MCF 10A (cell line): ENCODE measurements around the gene STK11. TPM values are rescaled to one million over a fixed set of nuclear protein-coding genes. Genes with fewer than 3 reads are reported as not detected.

Experiments
- BruUV-seq: library from RNA; stranded (reverse); fragments of 400-500 nt; replicated peaks from 2 replicates; lab custom pipeline; 2021; lab: Mats Ljungman, UMichigan
- CTCF ChIA-PET: fragments of 300-600 bp; sonication (Branson Sonifier 250); formaldehyde crosslinking; extraction: SDS; loops from one replicate; lab custom pipeline; 2021; ENCODE audit warnings: antibody characterized with exemption, inconsistent platforms; lab: Yijun Ruan, JAX
- POLR2A ChIA-PET: fragments of 300-600, 350-650 bp; sonication (Branson Sonifier 250); formaldehyde crosslinking; extraction: SDS; loops from one replicate; lab custom pipeline; 2020; ENCODE audit warnings: antibody characterized with exemption, inconsistent platforms; lab: Yijun Ruan, JAX
- DNase-seq: peaks from one replicate; pipeline ENCODE4 v3.0.0-alpha.2; 2018; ENCODE audit not compliant: unreplicated experiment
- H3K27ac Mint-ChIP-seq: one replicate; pipeline ENCODE4 v1.8.0; 2022; ENCODE audit warnings: mild to moderate bottlenecking, low read depth, mixed read lengths; ENCODE audit not compliant: unreplicated experiment
- H3K27me3 Mint-ChIP-seq: one replicate; pipeline ENCODE4 v1.8.0; 2022; ENCODE audit warnings: mixed read lengths; ENCODE audit not compliant: insufficient read depth, unreplicated experiment
- H3K36me3 Mint-ChIP-seq: one replicate; pipeline ENCODE4 v1.8.0; 2022; ENCODE audit warnings: mild to moderate bottlenecking, moderate library complexity, mixed read lengths; ENCODE audit not compliant: insufficient read depth, unreplicated experiment
- H3K4me1 Mint-ChIP-seq: one replicate; pipeline ENCODE4 v1.8.0; 2022; ENCODE audit warnings: mixed read lengths; ENCODE audit not compliant: insufficient read depth, unreplicated experiment
- H3K4me3 Mint-ChIP-seq: one replicate; pipeline ENCODE4 v1.8.0; 2022; ENCODE audit warnings: mild to moderate bottlenecking, moderate library complexity, mixed read lengths; ENCODE audit not compliant: unreplicated experiment
- H3K9me3 Mint-ChIP-seq: one replicate; pipeline ENCODE4 v1.8.0; 2022; ENCODE audit warnings: mixed read lengths; ENCODE audit not compliant: unreplicated experiment
- CTCF ChIP-seq: fragments of 200-600 bp; IDR thresholded peaks from one replicate; pipeline ENCODE4 v1.8.0; 2022; ENCODE audit warnings: antibody characterized with exemption, mild to moderate bottlenecking; ENCODE audit not compliant: unreplicated experiment
- intact Hi-C: fragments of 100-400 bp; cut with micrococcal nuclease; formaldehyde crosslinking; loops from 2 replicates; pipeline ENCODE4 v1.14.1; 2022
- total RNA-seq: library from RNA; stranded (reverse); gene quantifications from 2 replicates; pipeline ENCODE4 v1.2.3, GENCODE V29; 2022

Gene STK11
- total RNA-seq, 1 experiment from 2014 or later = 65.6 TPM

- ChIA-PET CTCF (interaction anchor here (0.6 to 2.7 kb wide), 2 partner anchors 8 to 11 kb away, joined by 3 to 11 read pairs; no protein-coding TSS in a partner anchor), POLR2A (interaction anchor here (0.8 to 1.7 kb wide), 3 partner anchors 8 to 154 kb away, joined by 3 to 6 read pairs (median 5); partner anchors contain the start of gene GPX4)
- TF ChIP-seq CTCF = no peak
- no peaks in the 10 kb centered on the region for H3K9me3 Mint-ChIP-seq
- intact Hi-C loops = no loop called here
- H3K4me3 Mint-ChIP-seq = no peak overlapping the region
- H3K27me3 Mint-ChIP-seq = no peaks in the 10 kb centered on the region
- peaks cover 69% of the 10 kb centered on the region for H3K36me3 Mint-ChIP-seq
- DNase-seq = no peak
- H3K4me1 Mint-ChIP-seq = peaks cover 34% of the 10 kb centered on the region
- TSS peak; percentile 17 for BruUV-seq
- H3K27ac Mint-ChIP-seq = peak overlapping the region; percentile 92
Observed at GRCh38 chr19:1258163-1258492, 52.5 kb downstream of the STK11 start.

GRCh38 chr19:1258707-1259205, 53.2 kb downstream of the STK11 start:
- Mint-ChIP-seq H3K4me1 (peaks cover 32% of the 10 kb centered on the region), H3K9me3 (no peaks in the 10 kb centered on the region), H3K27ac (peak overlapping the region; percentile 92), H3K4me3 (no peak overlapping the region), H3K36me3 (peaks cover 62% of the 10 kb centered on the region), H3K27me3 (no peaks in the 10 kb centered on the region)
- intact Hi-C loops = no loop called here
- DNase-seq = no peak
- ChIA-PET CTCF (interaction anchor here (0.6 kb wide), 1 partner anchor 12 kb away, joined by 3 read pairs; no protein-coding TSS in a partner anchor), POLR2A (interaction anchor here (1.1 to 3.7 kb wide), 4 partner anchors 11 to 155 kb away, joined by 3 to 21 read pairs (median 4); partner anchors contain the start of genes CIRBP and GPX4)
- BruUV-seq = no TSS peak
- TF ChIP-seq CTCF = no peak

GRCh38 chr19:1259206-1259875, 53.8 kb downstream of the STK11 start:
- peaks cover 58% of the 10 kb centered on the region for H3K36me3 Mint-ChIP-seq
- no peak overlapping the region for H3K4me3 Mint-ChIP-seq
- ChIA-PET POLR2A (interaction anchor here (0.6 to 3.7 kb wide), 6 partner anchors 8 to 250 kb away, joined by 3 to 21 read pairs (median 5); partner anchors contain the start of genes CIRBP and FAM174C), CTCF (no interaction called here)
- DNase-seq = peak; percentile 74
- TF ChIP-seq CTCF = no peak
- H3K4me1 Mint-ChIP-seq = peaks cover 32% of the 10 kb centered on the region
- intact Hi-C loops = no loop called here
- BruUV-seq = no TSS peak
- H3K9me3 Mint-ChIP-seq = no peaks in the 10 kb centered on the region
- no peaks in the 10 kb centered on the region for H3K27me3 Mint-ChIP-seq
- H3K27ac Mint-ChIP-seq = peak overlapping the region; percentile 92

GRCh38 chr19:1259876-1260748, 54.5 kb downstream of the STK11 start:
- POLR2A ChIA-PET = interaction anchor here (0.6 to 3.7 kb wide), 7 partner anchors 9 to 250 kb away, joined by 3 to 27 read pairs (median 6); partner anchors contain the start of genes CIRBP and FAM174C
- CTCF ChIA-PET = no interaction called here
- H3K27ac Mint-ChIP-seq = peak overlapping the region; percentile 92
- peaks cover 50% of the 10 kb centered on the region for H3K36me3 Mint-ChIP-seq
- TF ChIP-seq CTCF = no peak
- peak overlapping the region; percentile 71 for H3K4me3 Mint-ChIP-seq
- intact Hi-C loops = no loop called here
- H3K27me3 Mint-ChIP-seq = no peaks in the 10 kb centered on the region
- peak; percentile 68 for DNase-seq
- BruUV-seq = no TSS peak
- peaks cover 34% of the 10 kb centered on the region for H3K4me1 Mint-ChIP-seq
- no peaks in the 10 kb centered on the region for H3K9me3 Mint-ChIP-seq
